Measurements from ENCODE around the gene C11orf71. TPM values are rescaled to one million over a fixed set of nuclear protein-coding genes. Genes with fewer than 3 reads are reported as not detected.

C11orf71 gene
- total and polyA plus RNA-seq, 4 donors, result 7.1 to 22.3 (median 7.9) TPM

GRCh38 chr11:114353443-114353842 is 46.9 kb downstream of the C11orf71 start:
- no peak overlapping the region for H3K9ac ChIP-seq (ENCODE audit: low read depth in 1 of 2, low read length in 2 of 2)
- 89% methylated on average over 3 of the region's 3 CpGs for WGBS
- no peaks in the 10 kb centered on the region for H3K9me3 ChIP-seq (ENCODE audit: control insufficient read depth in 4 of 4, low read length in 3 of 4)
- H3K4me3 ChIP-seq (ENCODE audit: low read depth in 1 of 3, low read length in 3 of 3), result no peak overlapping the region
- no peaks in the 10 kb centered on the region for H3K36me3 ChIP-seq (ENCODE audit: control insufficient read depth in 4 of 4, insufficient read depth in 3 of 4, low read depth in 1 of 4, low read length in 3 of 4)
- TF ChIP-seq RAD21 (IDR thresholded peaks at IDR 0.05) (no peak), TAF1 (conservative IDR thresholded peaks at IDR 0.05) (no peak), REST (IDR thresholded peaks at IDR 0.05) (no peak), EGR1 (IDR thresholded peaks at IDR 0.05; ENCODE audit: low read depth in 2 of 2) (no peak), MAX (IDR thresholded peaks at IDR 0.05) (no peak), HNF4A (conservative IDR thresholded peaks at IDR 0.05) (no peak), RXRA (IDR thresholded peaks at IDR 0.05) (no peak), ATF3 (IDR thresholded peaks at IDR 0.05) (no peak), FOXA1 (IDR thresholded peaks at IDR 0.05) (no peak), ZBTB33 (IDR thresholded peaks at IDR 0.05) (no peak), NR2F2 (IDR thresholded peaks at IDR 0.05) (no peak), SP1 (IDR thresholded peaks at IDR 0.05) (no peak), HNF4G (IDR thresholded peaks at IDR 0.05) (no peak), FOXA2 (IDR thresholded peaks at IDR 0.05) (no peak), YY1 (IDR thresholded peaks at IDR 0.05) (no peak), GABPA (IDR thresholded peaks at IDR 0.05 in 1 of 2, conservative IDR thresholded peaks at IDR 0.05 in 1 of 2) (no peak), JUND (IDR thresholded peaks at IDR 0.05) (no peak), CTCF (IDR thresholded peaks at IDR 0.05; ENCODE audit: low read depth, low read length, missing input control) (no peak)
- H3K27ac ChIP-seq (ENCODE audit: low read depth in 1 of 2, low read length in 2 of 2), result no peak overlapping the region
- no peak for DNase-seq (ENCODE audit: low spot score)
- H3K27me3 ChIP-seq (ENCODE audit: control insufficient read depth in 4 of 4, insufficient read depth in 4 of 4, low read length in 3 of 4), result no peaks in the 10 kb centered on the region
- H3K4me1 ChIP-seq (ENCODE audit: control insufficient read depth in 4 of 4, insufficient read depth in 4 of 4, low read length in 3 of 4), result peaks cover 0 to 2% (median 0%) of the 10 kb centered on the region in 4 donors
